ENCODE measurements around the gene LIN9. TPM values are rescaled to one million over a fixed set of nuclear protein-coding genes. Genes with fewer than 3 reads are reported as not detected.
"Not testable (repeated sequence)": the region's sequence is repeated elsewhere in the genome, so short reads cannot be mapped to it uniquely, and the experiment has no call there.

LIN9 gene, protein sequence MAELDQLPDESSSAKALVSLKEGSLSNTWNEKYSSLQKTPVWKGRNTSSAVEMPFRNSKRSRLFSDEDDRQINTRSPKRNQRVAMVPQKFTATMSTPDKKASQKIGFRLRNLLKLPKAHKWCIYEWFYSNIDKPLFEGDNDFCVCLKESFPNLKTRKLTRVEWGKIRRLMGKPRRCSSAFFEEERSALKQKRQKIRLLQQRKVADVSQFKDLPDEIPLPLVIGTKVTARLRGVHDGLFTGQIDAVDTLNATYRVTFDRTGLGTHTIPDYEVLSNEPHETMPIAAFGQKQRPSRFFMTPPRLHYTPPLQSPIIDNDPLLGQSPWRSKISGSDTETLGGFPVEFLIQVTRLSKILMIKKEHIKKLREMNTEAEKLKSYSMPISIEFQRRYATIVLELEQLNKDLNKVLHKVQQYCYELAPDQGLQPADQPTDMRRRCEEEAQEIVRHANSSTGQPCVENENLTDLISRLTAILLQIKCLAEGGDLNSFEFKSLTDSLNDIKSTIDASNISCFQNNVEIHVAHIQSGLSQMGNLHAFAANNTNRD
- 1.3 TPM for total RNA-seq
- long read RNA-seq, partial matches to known transcripts: 0 of 1 reads
- long read RNA-seq, other reads (novel, unspliced or antisense): 1 of 1 reads

DNA sequence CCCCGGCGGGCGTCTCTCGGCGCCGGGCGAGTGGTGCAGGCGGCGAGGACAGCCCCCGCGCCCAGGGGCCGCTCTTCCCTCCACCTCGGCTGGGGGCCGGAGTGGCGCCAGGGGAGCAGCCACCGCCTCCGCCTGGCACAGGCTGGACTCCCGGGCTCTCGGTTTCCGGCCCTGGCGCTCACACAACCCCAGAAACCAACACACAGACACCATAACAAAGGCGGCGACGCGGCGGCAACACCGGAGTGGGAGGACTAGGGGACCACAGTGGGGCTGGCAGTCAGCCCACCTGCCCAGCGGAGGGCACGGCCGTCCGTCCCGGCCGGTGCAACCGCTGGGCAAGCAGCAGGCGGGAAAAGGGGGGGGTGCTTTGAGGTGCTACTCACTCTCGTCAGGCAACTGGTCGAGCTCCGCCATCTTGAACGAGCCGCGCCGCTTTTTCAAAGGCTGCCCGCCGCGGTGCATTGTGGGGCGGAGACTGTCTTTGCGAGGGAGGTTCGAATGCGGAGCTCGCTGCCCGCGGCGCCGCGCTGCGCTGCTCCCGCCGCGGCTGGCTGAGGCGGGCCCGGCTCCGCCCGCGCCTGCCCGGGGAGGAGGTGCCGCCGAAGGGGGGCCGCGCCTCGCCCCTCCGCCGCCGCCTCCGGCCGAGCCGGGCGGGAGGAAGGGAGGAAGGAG is at the start of gene LIN9:
Gene LIN9, minus strand, starts transcription at position 442 of the 675 bp plus-strand sequence. Its CDS starts 25 bp downstream, at position 417.
- DNase-seq (ENCODE audit: low spot score): peak; percentile 96

DNA sequence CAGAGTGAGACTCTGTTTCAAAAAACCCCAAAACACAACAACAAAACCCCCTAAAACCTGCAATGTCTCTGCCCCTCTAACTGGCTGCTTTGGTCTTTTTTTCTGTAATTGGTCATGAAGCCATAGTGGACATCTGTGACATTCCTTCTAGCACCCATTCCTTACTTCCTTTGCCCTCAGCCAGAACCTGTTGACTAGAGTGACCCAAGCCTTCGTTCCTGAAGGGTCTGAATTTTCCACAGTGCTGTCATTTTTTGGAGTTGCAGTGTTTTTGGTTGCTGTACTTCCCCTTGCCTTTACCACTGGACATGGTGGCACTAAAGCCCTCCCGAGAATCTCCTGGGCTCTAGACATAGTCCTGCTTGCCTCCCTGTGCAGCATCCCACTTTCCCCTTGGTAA is 48.5 kb upstream of the LIN9 start:
- no peak for DNase-seq (ENCODE audit: low spot score)

DNA sequence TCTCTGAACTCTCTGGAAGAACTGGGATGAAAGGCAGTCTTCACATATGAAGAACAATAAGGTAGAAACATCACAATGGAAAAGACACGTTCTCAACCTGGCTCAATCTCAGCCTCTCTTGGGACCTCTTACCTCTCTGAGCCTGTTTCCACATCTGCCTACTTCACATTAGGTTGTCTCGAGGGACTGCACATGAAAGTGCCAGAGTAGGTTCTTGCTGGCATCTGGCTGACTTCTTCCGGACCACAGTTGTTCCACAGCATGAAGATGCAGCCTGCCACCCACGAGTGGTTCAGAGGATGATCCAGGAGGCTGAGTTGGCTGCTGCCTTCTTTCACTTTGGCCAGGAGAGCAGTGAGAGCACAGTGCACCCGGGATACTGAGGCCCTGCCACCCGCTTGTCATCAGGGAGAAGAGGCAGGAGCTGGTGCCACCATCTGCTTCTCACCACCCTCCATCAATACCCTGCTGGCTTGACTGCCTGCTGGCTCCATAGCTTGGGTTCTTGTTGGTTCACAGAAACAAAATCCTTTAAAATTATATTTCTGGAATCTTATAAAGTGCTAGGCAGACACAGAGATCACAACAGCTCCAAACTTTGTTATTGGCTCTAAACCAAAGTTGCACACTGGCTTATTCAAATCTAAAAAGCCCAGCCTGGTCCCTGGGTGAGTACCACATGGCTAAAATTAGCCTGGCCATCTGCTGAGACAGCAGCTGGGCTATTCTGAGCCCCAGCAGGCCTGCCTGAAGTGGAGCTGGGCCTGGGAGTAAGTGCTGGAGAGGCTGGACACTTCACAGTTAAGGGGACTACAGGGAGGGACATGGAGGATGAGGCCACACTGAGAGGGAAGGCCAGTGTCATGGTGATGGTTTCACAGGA is 46.9 kb upstream of the LIN9 start:
- DNase-seq (ENCODE audit: low spot score): no peak

DNA sequence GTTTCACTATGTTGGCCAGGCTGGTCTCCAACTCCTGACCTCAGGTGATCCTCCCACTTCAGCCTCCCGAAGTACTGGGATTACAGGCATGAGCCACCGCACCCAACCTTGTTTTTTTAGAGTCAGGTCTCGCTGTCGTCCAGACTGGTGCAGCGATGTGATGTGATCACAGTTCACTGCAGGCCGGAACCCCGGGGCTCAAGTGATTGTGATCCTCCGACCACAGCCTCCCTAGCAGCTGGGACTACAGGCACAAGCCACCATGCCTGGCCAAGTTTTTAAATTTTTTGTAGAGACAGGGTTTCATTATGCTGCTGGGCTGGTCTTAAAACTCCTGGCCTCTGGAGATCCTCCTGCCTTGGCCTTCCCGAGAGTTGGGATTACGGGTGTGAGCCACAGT is 46.1 kb upstream of the LIN9 start:
- DNase-seq (ENCODE audit: low spot score): no peak

DNA sequence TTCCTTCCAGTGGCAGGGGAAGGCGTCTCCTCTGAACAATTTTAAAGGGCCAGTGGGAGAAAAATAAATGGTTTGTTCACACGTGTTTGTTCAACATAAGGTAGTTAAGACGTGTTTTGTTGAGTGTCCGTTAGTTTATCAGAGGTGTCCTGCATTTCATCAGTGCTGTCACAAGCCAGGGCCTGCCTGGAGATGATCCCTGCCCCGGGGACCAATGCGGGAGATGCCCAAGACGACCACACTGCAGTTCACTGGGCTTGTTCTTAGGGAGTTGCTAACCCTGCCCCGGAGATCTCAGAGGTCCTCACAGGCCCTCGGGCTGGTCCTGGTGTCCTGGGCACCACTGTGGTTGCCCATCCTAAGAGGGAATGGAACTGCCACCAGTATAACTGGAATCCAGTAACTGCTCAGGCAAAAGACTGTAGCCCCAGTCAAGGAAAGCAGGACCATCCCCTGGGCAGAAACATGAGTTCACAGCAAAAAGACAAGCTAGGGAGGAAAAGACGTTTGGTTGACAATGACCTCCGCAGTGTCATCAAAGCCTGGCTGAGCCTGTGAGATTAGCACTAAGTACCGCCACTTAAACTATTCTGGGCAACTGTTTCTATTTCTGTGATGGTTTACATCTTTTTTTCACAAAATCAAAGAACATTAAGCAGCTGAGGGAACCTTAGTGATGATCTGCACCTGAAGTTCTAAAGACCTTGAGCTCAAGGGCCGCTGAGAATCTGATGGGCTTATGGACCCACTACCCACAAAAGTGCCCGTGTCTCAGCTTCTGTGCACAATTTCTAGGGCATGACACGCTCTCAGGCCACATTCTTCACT is 44.9 kb upstream of the LIN9 start:
- no peak for DNase-seq (ENCODE audit: low spot score)

DNA sequence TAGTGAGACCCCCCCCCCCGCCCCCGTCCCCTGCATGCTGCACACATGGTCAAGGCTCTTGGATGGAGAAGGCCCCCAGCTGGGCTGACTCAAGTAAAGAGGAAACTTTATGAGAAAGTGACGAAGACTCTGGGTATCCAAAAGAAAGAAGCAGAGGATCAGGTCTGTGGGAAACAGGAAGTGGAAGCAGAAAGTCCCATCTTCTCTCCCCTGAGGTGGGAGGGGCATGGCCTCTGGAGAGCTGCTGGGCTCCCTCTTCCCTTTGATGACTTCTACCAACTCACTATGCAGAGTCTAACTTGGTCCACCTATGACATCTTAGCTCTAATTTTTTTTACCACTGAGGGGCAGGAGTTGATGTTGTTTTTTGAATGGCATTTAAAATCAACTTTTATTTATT is 42.7 kb upstream of the LIN9 start:
- DNase-seq (ENCODE audit: low spot score): no peak

DNA sequence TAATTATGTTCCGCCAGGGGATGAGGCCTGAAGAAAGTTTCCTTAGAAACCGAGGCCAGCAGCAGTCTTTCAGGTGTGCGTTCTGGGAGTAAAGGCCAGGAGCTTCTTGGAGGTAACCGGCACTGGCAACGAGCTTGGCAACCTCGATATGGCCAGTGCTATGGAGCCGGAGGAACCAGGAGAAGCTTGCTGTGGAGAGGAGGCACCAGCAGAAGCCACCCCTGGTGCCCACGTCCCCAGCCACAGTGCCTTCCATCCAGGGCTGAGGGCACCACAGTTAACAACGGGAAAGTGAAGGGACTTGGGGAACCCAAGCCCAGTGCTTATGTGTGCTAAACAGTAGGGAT is 41.5 kb upstream of the LIN9 start:
- DNase-seq (ENCODE audit: low spot score): no peak

DNA sequence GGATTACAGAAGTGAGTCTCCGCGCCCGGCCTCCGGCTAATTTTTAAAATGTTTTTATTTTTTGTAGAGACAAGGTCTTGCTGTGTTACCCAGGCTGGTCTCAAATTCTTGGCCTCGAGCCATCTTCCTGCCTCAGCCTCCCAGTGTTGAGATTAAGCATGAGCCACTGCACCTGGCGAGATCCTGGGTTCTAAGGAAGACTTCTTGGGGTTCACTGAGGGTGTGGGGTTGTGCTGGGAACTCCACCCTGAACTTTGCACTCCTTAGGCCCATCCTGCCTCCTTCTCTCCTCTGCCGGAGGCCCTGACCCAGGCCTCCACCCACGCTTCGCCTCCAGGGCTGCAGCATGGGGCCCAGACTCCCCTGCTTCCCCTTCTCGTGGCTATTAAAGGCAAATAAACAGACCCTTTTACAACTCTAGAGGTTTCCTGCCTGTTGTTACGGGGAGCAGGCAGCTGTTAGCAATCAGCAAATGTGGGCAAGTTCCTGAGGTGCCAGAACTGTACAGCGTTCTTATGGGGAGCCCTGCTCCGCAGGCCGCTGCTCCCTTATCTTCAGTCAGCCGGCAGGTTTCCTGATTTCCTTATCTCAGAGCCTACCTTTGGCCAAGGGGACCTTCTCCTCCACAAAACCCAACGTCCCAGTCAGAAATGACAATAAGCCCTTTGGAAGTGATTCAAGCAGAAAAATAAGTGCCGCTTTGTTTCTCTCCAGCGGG is 41.0 kb upstream of the LIN9 start:
- no peak for DNase-seq (ENCODE audit: low spot score)

DNA sequence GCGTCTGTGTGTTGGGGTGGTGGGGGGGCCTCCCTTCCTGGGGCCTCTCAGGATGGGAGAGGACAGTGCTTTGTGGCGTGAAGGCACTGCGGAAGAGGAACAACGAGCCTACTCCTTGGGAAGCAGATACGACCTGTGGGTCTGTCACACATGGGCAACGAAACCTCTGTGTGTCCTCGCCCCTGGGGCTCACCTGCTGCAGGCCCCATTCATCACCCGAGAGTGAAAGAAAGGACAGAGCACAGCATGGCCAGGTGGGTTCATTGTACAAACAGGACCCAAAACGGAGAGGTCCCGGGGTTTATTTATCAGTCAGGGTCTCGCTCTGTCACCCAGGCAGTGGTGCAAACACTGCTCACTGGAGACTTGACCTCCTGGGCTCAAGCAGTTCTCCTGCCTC is 40.1 kb upstream of the LIN9 start:
- no peak for DNase-seq (ENCODE audit: low spot score)

DNA sequence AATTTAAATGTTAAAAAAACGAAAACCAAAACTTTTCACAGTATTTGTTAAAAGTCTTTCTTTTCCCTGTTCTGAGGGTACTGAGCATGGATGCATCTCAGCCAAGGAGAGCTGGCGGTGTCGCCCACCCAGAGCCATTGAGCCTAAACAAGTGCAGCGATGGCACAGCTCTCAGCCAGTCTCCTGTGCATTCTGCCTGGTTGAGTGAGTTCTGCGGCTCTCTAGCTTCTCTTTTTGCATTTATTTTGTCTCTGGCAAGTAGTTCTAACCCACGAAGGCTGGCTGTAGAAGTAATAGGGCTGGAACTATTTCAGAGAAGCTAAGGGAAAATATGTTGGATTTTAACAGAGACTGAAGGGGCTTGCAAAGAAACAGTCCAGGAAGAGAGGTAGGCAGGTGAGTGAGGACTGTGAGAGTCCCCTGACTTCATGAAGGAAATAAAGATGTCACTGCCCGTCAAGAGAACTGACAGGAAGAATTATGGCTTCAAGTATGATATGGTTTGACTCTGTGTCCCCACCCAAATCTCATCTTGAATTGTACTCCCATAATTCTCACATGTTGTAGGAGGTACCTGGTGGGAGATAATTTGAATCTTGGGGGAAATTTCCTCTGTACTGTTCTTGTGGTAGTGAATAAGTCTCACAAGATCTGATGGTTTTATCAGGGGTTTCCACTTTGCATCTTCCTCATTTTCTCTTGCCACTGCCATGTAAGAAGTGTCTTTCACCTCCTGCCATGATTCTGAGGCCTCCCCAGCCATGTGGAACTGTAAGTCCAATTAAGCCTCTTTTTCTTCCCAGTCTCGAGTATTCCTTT is 35.7 kb upstream of the LIN9 start:
- no peak for DNase-seq (ENCODE audit: low spot score)

DNA sequence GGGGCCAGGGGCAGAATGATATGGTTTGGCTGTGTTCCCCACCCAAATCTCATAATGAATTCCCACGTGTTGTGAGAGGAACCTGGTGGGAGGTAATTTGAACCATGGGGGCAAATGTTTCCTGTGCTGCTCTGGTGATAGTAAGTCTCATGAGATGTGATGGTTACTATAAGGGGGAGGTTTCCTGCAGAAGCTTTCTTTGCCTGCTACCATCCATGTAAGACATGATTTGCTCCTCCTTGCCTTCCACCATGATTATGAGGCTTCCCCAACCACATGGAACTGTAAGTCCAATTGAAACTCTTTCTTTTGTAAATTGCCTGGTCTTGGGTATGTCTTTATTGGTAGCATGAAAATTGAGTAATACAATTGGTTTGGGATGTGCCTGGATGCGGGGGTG is 33.7 kb upstream of the LIN9 start:
- DNase-seq (ENCODE audit: low spot score): no peak

DNA sequence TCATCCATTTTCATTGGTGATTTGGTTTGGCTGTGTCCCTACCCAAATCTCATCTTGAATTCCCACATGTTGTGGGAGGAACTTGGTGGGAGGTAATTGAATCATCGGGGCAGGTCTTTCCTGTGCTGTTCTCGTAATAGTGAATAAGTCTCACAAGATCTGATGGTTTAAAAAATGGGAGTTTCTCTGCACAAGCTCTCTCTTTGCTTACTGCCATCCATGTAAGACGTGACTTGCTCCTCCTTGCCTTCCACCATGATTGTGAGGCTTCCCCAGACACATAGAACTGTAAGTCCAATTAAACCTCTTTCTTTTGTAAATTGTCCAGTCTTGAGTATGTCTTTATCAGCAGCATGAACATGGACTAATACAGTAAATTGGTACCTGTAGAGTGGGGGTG is 31.1 kb upstream of the LIN9 start:
- not testable (repeated sequence) for DNase-seq (ENCODE audit: low spot score)

DNA sequence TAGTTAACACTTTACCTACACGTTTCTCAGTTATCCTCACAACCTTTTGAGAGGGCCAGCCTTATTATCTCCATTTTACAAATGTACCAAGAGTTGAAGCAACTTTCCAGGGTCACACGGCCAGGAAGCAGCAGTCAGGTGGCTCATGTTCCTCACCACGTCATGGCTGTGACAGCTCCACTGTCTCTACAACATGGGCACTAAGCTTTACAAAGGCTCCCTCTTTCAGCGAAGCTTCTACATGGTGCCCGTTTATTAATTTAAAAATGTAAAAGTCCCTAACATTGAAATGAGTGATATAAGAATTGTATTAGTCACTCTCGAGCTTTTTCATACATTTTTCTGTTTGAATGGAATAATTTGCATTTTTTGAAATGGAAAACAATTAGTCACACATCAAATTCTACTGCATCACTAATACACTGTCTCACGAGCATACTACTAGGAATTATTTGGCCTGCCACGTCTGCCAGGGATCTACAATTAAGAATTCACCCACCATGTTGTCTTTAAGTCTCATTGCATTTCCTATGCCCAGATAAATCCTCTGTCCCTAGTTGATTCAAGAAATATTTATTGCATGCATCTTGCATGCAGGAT is 28.4 kb upstream of the LIN9 start:
- no peak for DNase-seq (ENCODE audit: low spot score)

DNA sequence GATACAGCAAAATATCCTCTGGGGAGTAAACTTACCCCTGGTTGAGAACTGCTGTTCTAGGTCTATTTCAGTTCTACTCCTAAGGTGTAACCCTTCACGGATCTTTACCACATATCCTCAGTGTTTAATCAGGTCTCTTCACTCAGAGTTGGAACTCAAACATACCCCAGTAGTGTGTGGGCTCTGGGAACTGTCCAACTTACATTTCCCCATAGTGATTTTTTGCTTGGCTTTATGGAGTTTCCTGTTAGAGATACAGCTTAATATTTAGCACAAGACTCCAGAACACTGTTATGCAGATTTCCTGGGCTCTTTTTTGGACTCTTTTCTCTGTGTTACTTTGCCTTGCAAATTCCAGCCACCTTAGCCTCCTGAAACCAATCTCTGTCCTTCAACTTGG is 26.7 kb upstream of the LIN9 start:
- no peak for DNase-seq (ENCODE audit: low spot score)

DNA sequence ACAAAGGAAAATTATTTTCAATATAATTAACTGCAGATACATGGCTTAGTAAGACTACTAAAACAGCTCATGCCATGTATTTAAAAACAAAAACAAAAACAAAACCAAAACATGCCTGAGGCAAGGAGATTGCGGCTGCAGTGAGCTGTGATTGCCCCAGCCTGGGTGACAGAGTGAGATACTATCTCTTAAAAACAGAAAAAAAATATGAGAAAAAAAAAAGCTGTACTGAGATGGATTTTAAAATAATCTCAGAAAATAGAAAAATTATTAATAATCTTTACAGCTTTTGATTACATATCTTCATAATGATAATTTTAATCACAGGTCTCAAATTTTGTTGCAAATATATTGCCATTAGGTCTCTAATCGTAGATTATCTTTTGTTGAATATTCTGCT is 24.0 kb upstream of the LIN9 start:
- DNase-seq (ENCODE audit: low spot score): no peak

DNA sequence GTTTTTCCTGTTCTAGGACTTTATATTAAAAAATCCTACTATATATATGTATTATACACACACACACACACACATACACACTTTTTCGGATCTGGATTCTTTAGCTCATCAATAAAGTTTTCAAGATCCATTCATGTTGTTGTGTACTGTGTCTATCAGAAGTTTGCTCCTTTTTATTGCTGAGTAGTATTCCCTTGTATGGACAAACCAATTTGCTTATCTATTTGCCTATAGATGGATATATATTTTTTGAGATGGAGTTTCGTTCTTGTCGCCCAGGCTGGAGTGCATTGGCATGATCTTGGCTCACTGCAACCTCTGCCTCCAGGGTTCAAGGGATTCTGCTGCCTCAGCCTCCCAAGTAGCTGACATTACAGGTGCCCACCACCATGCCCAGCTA is 20.3 kb upstream of the LIN9 start:
- DNase-seq (ENCODE audit: low spot score): peak; percentile 28

DNA sequence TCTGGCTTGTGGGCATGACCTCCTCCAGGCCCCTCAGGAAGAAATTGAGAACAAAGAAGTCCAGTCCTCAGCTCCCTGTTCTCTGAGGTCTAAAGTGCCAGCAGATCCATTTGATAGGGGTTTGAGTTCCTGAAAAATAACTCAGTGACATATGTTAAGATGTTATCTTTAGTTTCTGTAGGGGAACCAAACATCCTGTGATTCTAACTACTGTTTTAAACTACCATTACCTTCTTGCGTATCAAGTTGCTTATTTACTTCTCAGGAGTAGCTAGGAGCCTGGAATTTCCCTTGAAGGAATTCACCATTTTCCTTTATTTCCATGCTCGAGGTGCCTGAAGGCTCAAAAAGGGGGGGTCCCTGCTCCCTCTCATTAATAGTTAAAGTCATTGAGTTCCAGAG is 18.8 kb upstream of the LIN9 start:
- no peak for DNase-seq (ENCODE audit: low spot score)

DNA sequence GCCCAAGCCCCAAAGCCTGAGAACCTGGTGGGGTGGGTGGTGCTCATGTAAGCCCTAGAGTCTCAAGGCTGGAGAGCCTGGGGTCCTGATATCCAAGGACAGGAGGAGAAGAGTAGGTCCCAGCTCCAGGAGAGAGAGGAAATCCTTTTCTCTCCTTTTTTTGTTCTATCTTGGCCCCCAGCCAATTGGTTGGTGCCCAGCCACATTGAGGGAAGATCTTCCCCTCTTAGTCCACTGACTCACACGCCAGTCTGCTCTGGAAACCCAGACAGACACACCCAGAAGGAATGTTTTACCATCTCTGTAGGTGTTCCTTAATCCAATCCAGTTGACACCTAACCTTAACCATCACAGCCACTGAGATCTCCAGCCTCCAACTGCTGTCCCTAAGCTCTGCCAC is 16.2 kb upstream of the LIN9 start:
- DNase-seq (ENCODE audit: low spot score): peak; percentile 49

DNA sequence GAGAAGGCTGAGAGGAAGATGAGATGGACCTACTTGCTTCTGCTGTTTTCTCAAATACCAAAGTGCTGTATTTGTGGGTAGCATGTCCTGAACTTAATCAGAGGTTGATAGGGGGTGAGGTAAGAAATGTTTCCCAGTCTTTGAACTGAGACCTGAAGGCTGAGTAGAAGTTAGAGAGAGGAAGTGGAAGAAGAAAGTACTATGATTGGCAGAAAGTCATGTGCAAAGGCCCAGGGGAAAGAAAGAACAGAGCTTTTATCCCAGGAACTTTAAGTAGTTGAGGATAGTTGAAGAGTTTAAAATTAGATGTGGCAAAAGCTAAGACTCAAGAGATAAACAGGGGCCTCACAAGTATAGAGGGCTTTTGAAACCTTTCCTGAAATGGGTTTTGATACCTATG is 15.5 kb upstream of the LIN9 start:
- DNase-seq (ENCODE audit: low spot score): no peak

Data from mesenteric fat pad (tissue), 1 donor.